Caco-2 (cell line): ENCODE data around the gene PLA2G4F. TPM values are rescaled to one million over a fixed set of nuclear protein-coding genes. Genes with fewer than 3 reads are reported as not detected.

Experiments used
- BruUV-seq: library from RNA; stranded (reverse); fragments of 400-500 nt; replicated peaks from 2 replicates; lab custom pipeline; 2021; lab: Mats Ljungman, UMichigan
- CTCF ChIA-PET: fragments of 300-600 bp; sonication (Branson Sonifier 250); formaldehyde crosslinking; loops from one replicate; lab custom pipeline; 2022; ENCODE audit warnings: antibody characterized with exemption; lab: Charles Lee
- POLR2A ChIA-PET: fragments of 300-600 bp; sonication (Branson Sonifier 250); formaldehyde crosslinking; loops from one replicate; lab custom pipeline; 2022; ENCODE audit warnings: antibody characterized with exemption; lab: Charles Lee
- DNase-seq, 2 experiments: peaks; one replicate each; pipeline versions ENCODE4 v3.0.0 to v3.0.0-alpha.2; 2020 to 2022
- H3K27me3 ChIP-seq: replicated peaks from 2 replicates; pipeline ENCODE4 v1.6.0; 2011; ENCODE audit warnings: low read length; ENCODE audit not compliant: control insufficient read depth, insufficient read depth
- H3K36me3 ChIP-seq: 2 replicates; pipeline ENCODE4 v1.5.1; 2011; ENCODE audit warnings: low read length; ENCODE audit not compliant: control insufficient read depth, insufficient read depth
- H3K4me1 ChIP-seq: fragments of 250-450 bp; sonication (Bioruptor Pico); 2 replicates; pipeline ENCODE4 v1.5.1; 2020; ENCODE audit warnings: mild to moderate bottlenecking
- H3K4me3 ChIP-seq: 2 replicates; pipeline ENCODE4 v1.5.1; 2011; ENCODE audit warnings: low read depth, mild to moderate bottlenecking, control low read depth, low read length
- H3K9me3 ChIP-seq: fragments of 250-450 bp; sonication (Bioruptor Pico); 2 replicates; pipeline ENCODE4 v1.5.1; 2020; ENCODE audit warnings: mild to moderate bottlenecking, moderate library complexity
- H3K27ac Mint-ChIP-seq: one replicate; pipeline ENCODE4 v1.8.0; 2022; ENCODE audit warnings: mixed read lengths; ENCODE audit not compliant: unreplicated experiment
- H3K27me3 Mint-ChIP-seq: one replicate; pipeline ENCODE4 v1.8.0; 2022; ENCODE audit warnings: mixed read lengths; ENCODE audit not compliant: insufficient read depth, unreplicated experiment
- H3K36me3 Mint-ChIP-seq: one replicate; pipeline ENCODE4 v1.8.0; 2022; ENCODE audit warnings: mild to moderate bottlenecking, mixed read lengths; ENCODE audit not compliant: insufficient read depth, unreplicated experiment
- H3K4me1 Mint-ChIP-seq: one replicate; pipeline ENCODE4 v1.8.0; 2022; ENCODE audit warnings: low read depth, mixed read lengths; ENCODE audit not compliant: unreplicated experiment
- H3K4me3 Mint-ChIP-seq: one replicate; pipeline ENCODE4 v1.8.0; 2022; ENCODE audit warnings: mild to moderate bottlenecking, moderate library complexity, mixed read lengths; ENCODE audit not compliant: unreplicated experiment
- H3K9me3 Mint-ChIP-seq: one replicate; pipeline ENCODE4 v1.8.0; 2022; ENCODE audit warnings: mixed read lengths; ENCODE audit not compliant: unreplicated experiment
- CTCF ChIP-seq, 2 experiments: fragments of 200-600 bp in 1 of 2; IDR thresholded peaks; 1 replicate in 1 of 2; 2 replicates in 1 of 2; pipeline versions ENCODE4 v1.5.1 to v1.8.0; 2011 to 2022; ENCODE audit warnings: antibody characterized with exemption in 1 of 2, control low read depth in 1 of 2, inconsistent platforms in 1 of 2, low read depth in 1 of 2, low read length in 1 of 2, mild to moderate bottlenecking in 1 of 2, moderate library complexity in 1 of 2; ENCODE audit not compliant: insufficient read depth in 1 of 2, severe bottlenecking in 1 of 2, unreplicated experiment in 1 of 2
- intact Hi-C: fragments of 100-400 bp; cut with micrococcal nuclease; formaldehyde crosslinking; loops from one replicate; pipeline ENCODE4 v1.10.0; 2022; ENCODE audit not compliant: unreplicated experiment
- microRNA-seq: library from miRNA; unstranded; fragments of <30 nt; microRNA quantifications from one replicate; pipeline ENCODE4 v1.2.0, GENCODE V29; 2022
- total RNA-seq: library from RNA; stranded (reverse); gene quantifications from 2 replicates; pipeline ENCODE4 v1.2.3, GENCODE V29; 2022

PLA2G4F gene
- total RNA-seq, 1 experiment from 2014 or later, result 2.9 TPM

GRCh38 chr15:42090781-42091180, 65.7 kb downstream of the PLA2G4F start:
- TF ChIP-seq CTCF (IDR thresholded peaks at IDR 0.05; ENCODE audit: insufficient read depth in 1 of 2, low read depth in 1 of 2, low read length in 1 of 2, severe bottlenecking in 1 of 2, unreplicated experiment in 1 of 2), result no peak
- no peak for DNase-seq
- Mint-ChIP-seq H3K4me3 (no peak overlapping the region), H3K27me3 (no peaks in the 10 kb centered on the region), H3K27ac (no peak overlapping the region), H3K4me1 (peaks cover 8% of the 10 kb centered on the region), H3K9me3 (no peaks in the 10 kb centered on the region), H3K36me3 (no peaks in the 10 kb centered on the region)
- Histone ChIP-seq H3K4me3 (no peak overlapping the region), H3K9me3 (no peaks in the 10 kb centered on the region), H3K27me3 (no peaks in the 10 kb centered on the region), H3K36me3 (no peaks in the 10 kb centered on the region), H3K4me1 (peaks cover 10% of the 10 kb centered on the region; the same call in 1 of the 2 replicates)
- POLR2A ChIA-PET, result no interaction called here
- intact Hi-C loops, result no loop called here
- CTCF ChIA-PET, result no interaction called here
- no TSS peak for BruUV-seq

- Histone ChIP-seq H3K4me1 (peaks cover 10% of the 10 kb centered on the region; the same call in 1 of the 2 replicates), H3K9me3 (no peaks in the 10 kb centered on the region), H3K4me3 (no peak overlapping the region), H3K27me3 (no peaks in the 10 kb centered on the region), H3K36me3 (no peaks in the 10 kb centered on the region)
- intact Hi-C loops, result no loop called here
- Mint-ChIP-seq H3K36me3 (no peaks in the 10 kb centered on the region), H3K4me3 (no peak overlapping the region), H3K4me1 (peaks cover 8% of the 10 kb centered on the region), H3K9me3 (no peaks in the 10 kb centered on the region), H3K27ac (no peak overlapping the region), H3K27me3 (no peaks in the 10 kb centered on the region)
- CTCF ChIA-PET, result no interaction called here
- no peak for TF ChIP-seq CTCF (IDR thresholded peaks at IDR 0.05; ENCODE audit: insufficient read depth in 1 of 2, low read depth in 1 of 2, low read length in 1 of 2, severe bottlenecking in 1 of 2, unreplicated experiment in 1 of 2)
- BruUV-seq, result no TSS peak
- POLR2A ChIA-PET, result no interaction called here
- DNase-seq, result no peak
Measured at GRCh38 chr15:42090370-42090769, 66.1 kb downstream of the PLA2G4F start.

GRCh38 chr15:42089942-42090341, 66.5 kb downstream of the PLA2G4F start:
- Mint-ChIP-seq H3K27me3 (no peaks in the 10 kb centered on the region), H3K36me3 (no peaks in the 10 kb centered on the region), H3K27ac (no peak overlapping the region), H3K4me3 (no peak overlapping the region), H3K9me3 (no peaks in the 10 kb centered on the region), H3K4me1 (peaks cover 8% of the 10 kb centered on the region)
- CTCF ChIA-PET, result no interaction called here
- Histone ChIP-seq H3K36me3 (no peaks in the 10 kb centered on the region), H3K4me1 (peaks cover 10% of the 10 kb centered on the region; the same call in 1 of the 2 replicates), H3K27me3 (no peaks in the 10 kb centered on the region), H3K9me3 (no peaks in the 10 kb centered on the region), H3K4me3 (no peak overlapping the region)
- no TSS peak for BruUV-seq
- no peak for DNase-seq
- no peak for TF ChIP-seq CTCF (IDR thresholded peaks at IDR 0.05; ENCODE audit: insufficient read depth in 1 of 2, low read depth in 1 of 2, low read length in 1 of 2, severe bottlenecking in 1 of 2, unreplicated experiment in 1 of 2)
- intact Hi-C loops, result no loop called here
- POLR2A ChIA-PET, result interaction anchor here (0.5 kb wide), 1 partner anchor 308 kb away, joined by 4 read pairs; no protein-coding TSS in a partner anchor

Small RNA genes within 50 kb of the gene (microRNA-seq; reads per million reads assigned to microRNA genes)
- gene MIR627, result 28.2 reads per million, percentile 61 among the genes with 10 or more reads in this experiment

Other genes starting within 250 kb of the PLA2G4F start
- gene EHD4, start 184.1 kb downstream of the PLA2G4F start, total RNA-seq, result 31.6 TPM in 2 replicates
- gene PLA2G4E, start 135.6 kb downstream of the PLA2G4F start, total RNA-seq, result 1.4 and 1.8 TPM in 2 replicates
- gene PLA2G4D, start 62.1 kb downstream of the PLA2G4F start, total RNA-seq, result not detected in 2 replicates
- 42.7 and 48.4 TPM in 2 replicates for gene VPS39, start 51.7 kb upstream of the PLA2G4F start, total RNA-seq
- gene GANC, start 116.6 kb upstream of the PLA2G4F start, total RNA-seq, result 11.8 and 12.6 TPM in 2 replicates
- gene TMEM87A, start 116.8 kb upstream of the PLA2G4F start, total RNA-seq, result 33.6 and 38.4 TPM in 2 replicates
- gene CAPN3, start 202.9 kb upstream of the PLA2G4F start, total RNA-seq, result 0.66 and 1.3 TPM in 2 replicates